ENCODE data around the gene TMEM125.

- TF ChIP-seq, protein P1, sequence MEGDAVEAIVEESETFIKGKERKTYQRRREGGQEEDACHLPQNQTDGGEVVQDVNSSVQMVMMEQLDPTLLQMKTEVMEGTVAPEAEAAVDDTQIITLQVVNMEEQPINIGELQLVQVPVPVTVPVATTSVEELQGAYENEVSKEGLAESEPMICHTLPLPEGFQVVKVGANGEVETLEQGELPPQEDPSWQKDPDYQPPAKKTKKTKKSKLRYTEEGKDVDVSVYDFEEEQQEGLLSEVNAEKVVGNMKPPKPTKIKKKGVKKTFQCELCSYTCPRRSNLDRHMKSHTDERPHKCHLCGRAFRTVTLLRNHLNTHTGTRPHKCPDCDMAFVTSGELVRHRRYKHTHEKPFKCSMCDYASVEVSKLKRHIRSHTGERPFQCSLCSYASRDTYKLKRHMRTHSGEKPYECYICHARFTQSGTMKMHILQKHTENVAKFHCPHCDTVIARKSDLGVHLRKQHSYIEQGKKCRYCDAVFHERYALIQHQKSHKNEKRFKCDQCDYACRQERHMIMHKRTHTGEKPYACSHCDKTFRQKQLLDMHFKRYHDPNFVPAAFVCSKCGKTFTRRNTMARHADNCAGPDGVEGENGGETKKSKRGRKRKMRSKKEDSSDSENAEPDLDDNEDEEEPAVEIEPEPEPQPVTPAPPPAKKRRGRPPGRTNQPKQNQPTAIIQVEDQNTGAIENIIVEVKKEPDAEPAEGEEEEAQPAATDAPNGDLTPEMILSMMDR (IDR thresholded peaks at IDR 0.05; ENCODE audit: insufficient read depth, low read depth, low read length): no peak
- TF ChIP-seq EZH2 (IDR thresholded peaks at IDR 0.05; ENCODE audit: insufficient read depth, low read length): no peak
These were observed 36.2 kb upstream of the TMEM125 start for GRCh38 chr1:43233631-43234030.
